K562 (cell line): ENCODE data around the gene NPC1. TPM values are rescaled to one million over a fixed set of nuclear protein-coding genes. Genes with fewer than 3 reads are reported as not detected.

Source experiments
- HNRNPH1 ChIP-seq: fragments of 200-400 bp; formaldehyde crosslinking; optimal IDR thresholded peaks from 2 replicates; pipeline ENCODE3; 2017; ENCODE audit warnings: low read depth, mild to moderate bottlenecking, low read length, moderate library complexity
- PRMT5 ChIP-seq: sonication (generic); formaldehyde crosslinking; IDR thresholded peaks from 2 replicates; pipeline ENCODE4 v1.5.0; 2020; ENCODE audit warnings: missing genetic modification reagents
- SIX5 ChIP-seq, 2 experiments: IDR thresholded peaks; 2 replicates each; pipeline ENCODE4 v1.6.1; 2011; ENCODE audit warnings: low read length in 2 of 2, borderline replicate concordance in 1 of 2, low read depth in 1 of 2, mild to moderate bottlenecking in 1 of 2, moderate library complexity in 1 of 2; ENCODE audit not compliant: insufficient read depth in 1 of 2
- ZNF263 ChIP-seq: sonication (generic); formaldehyde crosslinking; IDR thresholded peaks from 2 replicates; pipeline ENCODE4 v1.8.0; 2022; ENCODE audit warnings: mild to moderate bottlenecking, missing genetic modification reagents, borderline replicate concordance
- ZNF318 ChIP-seq, 2 experiments: fragments of 450-650 bp; IDR thresholded peaks; 2 replicates each; pipeline ENCODE4 v1.6.1; 2016; ENCODE audit warnings: mild to moderate bottlenecking in 2 of 2, borderline replicate concordance in 1 of 2, low read depth in 1 of 2, moderate library complexity in 1 of 2
- polyA plus RNA-seq, 8 experiments: library from polyadenylated mRNA; depleted of rRNA in 4 of 8; stranded (reverse) in 5 of 8; unstranded in 3 of 8; fragments of >200 nt; fragmentation: Nextera tagmentation in 2 of 8; fragmentation: Illumina TruSeq in 1 of 8; extraction: Ambion mirVana in 2 of 8; extraction: Trizol in 1 of 8; gene quantifications; 2 replicates each; pipeline versions ENCODE4 v1.2.1 to v1.2.3, GENCODE V29; 2011 to 2014; ENCODE audit warnings: inconsistent platforms in 1 of 8, missing spikeins in 1 of 8
- total RNA-seq, 7 experiments: library from RNA; depleted of rRNA in 6 of 7; stranded (reverse); fragments of >200 nt in 6 of 7; fragmentation: Illumina TruSeq in 2 of 7; extraction: Trizol in 2 of 7; gene quantifications; 2 replicates each; pipeline versions ENCODE4 v1.2.1 to v1.2.3, GENCODE V29; 2011 to 2021; ENCODE audit warnings: low replicate concordance in 1 of 7
- TF ChIP-seq, protein P1 (sequence below): fragments of 250-450 bp; sonication (Bioruptor Pico); IDR thresholded peaks from 2 replicates; pipeline ENCODE4 v1.9.0; 2021; ENCODE audit warnings: mild to moderate bottlenecking, inconsistent platforms

NPC1 gene
- total and polyA plus RNA-seq, 9 of the 15 experiments (the other 6 are each of a cell fraction or from before 2014, with no cell fraction given) = 17.1 to 45.9 (median 27.6) TPM

DNA sequence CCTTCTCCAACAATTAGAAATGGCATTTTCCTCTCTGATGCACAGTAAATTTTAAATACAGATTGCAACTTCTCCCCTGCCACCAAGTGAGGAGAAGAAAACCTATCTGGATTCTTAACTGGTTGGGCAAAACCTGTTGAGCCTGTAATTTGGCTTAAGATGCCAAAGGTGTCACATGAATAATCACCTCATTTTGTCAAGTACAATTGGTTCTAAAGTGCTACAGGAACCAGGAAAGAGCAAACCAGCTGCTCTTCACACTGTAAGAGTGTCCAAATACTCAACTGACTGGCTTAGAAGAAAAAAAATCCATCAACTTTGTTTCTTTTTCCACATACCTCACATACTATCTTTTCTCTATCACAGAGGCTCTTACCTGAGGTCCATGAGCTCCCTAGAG lies 35.4 kb downstream of the NPC1 start (continued):
- TF ChIP-seq ZNF318 (IDR thresholded peaks at IDR 0.05; ENCODE audit: borderline replicate concordance in 1 of 2, low read depth in 1 of 2) (no peak), SIX5 (IDR thresholded peaks at IDR 0.05; ENCODE audit: borderline replicate concordance in 1 of 2, insufficient read depth in 1 of 2, low read depth in 1 of 2, low read length in 2 of 2) (no peak), PRMT5 (CRISPR knock-in tag) (no peak), HNRNPH1 (no peak), ZNF263 (no peak)
- TF ChIP-seq, protein P1, sequence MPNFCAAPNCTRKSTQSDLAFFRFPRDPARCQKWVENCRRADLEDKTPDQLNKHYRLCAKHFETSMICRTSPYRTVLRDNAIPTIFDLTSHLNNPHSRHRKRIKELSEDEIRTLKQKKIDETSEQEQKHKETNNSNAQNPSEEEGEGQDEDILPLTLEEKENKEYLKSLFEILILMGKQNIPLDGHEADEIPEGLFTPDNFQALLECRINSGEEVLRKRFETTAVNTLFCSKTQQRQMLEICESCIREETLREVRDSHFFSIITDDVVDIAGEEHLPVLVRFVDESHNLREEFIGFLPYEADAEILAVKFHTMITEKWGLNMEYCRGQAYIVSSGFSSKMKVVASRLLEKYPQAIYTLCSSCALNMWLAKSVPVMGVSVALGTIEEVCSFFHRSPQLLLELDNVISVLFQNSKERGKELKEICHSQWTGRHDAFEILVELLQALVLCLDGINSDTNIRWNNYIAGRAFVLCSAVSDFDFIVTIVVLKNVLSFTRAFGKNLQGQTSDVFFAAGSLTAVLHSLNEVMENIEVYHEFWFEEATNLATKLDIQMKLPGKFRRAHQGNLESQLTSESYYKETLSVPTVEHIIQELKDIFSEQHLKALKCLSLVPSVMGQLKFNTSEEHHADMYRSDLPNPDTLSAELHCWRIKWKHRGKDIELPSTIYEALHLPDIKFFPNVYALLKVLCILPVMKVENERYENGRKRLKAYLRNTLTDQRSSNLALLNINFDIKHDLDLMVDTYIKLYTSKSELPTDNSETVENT (CRISPR knock-in tag) = no peak
